HG02885 (cell line): ENCODE data around the gene PCDH1.

Source experiments
- ATAC-seq: cut with Tn5 transposase; IDR thresholded peaks from one replicate; pipeline ENCODE4 v1.9.1; 2021; ENCODE audit warnings: mild to moderate bottlenecking; ENCODE audit not compliant: unreplicated experiment, poor library complexity

Gene PCDH1

GRCh38 chr5:141814064-141814964, 63.9 kb downstream of the PCDH1 start:
- no peak for ATAC-seq

GRCh38 chr5:141812512-141812911, 65.7 kb downstream of the PCDH1 start:
- no peak for ATAC-seq

- ATAC-seq = peak; percentile 73
These were observed 66.7 kb downstream of the PCDH1 start for GRCh38 chr5:141811287-141812155.

- no peak for ATAC-seq
These were observed 67.5 kb downstream of the PCDH1 start for GRCh38 chr5:141810702-141811101.

- no peak for ATAC-seq
These were observed 68.7 kb downstream of the PCDH1 start for GRCh38 chr5:141809380-141810096.

- no peak for ATAC-seq
These were observed 69.4 kb downstream of the PCDH1 start for GRCh38 chr5:141808857-141809256.

- ATAC-seq = no peak
These were observed 70.5 kb downstream of the PCDH1 start for GRCh38 chr5:141807732-141808131.

GRCh38 chr5:141807329-141807728, 70.9 kb downstream of the PCDH1 start:
- ATAC-seq = no peak

- no peak for ATAC-seq
These were observed 71.6 kb downstream of the PCDH1 start for GRCh38 chr5:141806626-141807025.

GRCh38 chr5:141805874-141806595, 72.2 kb downstream of the PCDH1 start:
- ATAC-seq = no peak

- no peak for ATAC-seq
These were observed 73.7 kb downstream of the PCDH1 start for GRCh38 chr5:141804475-141804874.
